GM23338 (cell line): ENCODE measurements around the gene COX5B.

Experiments
- CREB1 ChIP-seq: fragments of 250-450 bp; sonication (Bioruptor Pico); IDR thresholded peaks from 2 replicates; pipeline ENCODE4 v1.5.0; 2020; ENCODE audit warnings: low read depth, mild to moderate bottlenecking, moderate library complexity
- CTCF ChIP-seq, 2 experiments: fragments of 200-600 bp in 1 of 2; sonication (generic) in 1 of 2; conservative IDR thresholded peaks; 2 replicates each; pipeline versions ENCODE4 v1.5.1 to v1.6.1; 2016 to 2017; ENCODE audit warnings: antibody characterized with exemption in 2 of 2, low read depth in 2 of 2, mild to moderate bottlenecking in 2 of 2, moderate library complexity in 1 of 2
- ETS1 ChIP-seq: IDR thresholded peaks from 2 replicates; pipeline ENCODE4 v1.6.1; 2016; ENCODE audit warnings: antibody characterized with exemption
- EZH2 ChIP-seq: fragments of 200-600 bp; sonication (generic); IDR thresholded peaks from one replicate; pipeline ENCODE4 v1.8.0; 2017; ENCODE audit warnings: antibody characterized with exemption, mild to moderate bottlenecking, low read depth; ENCODE audit not compliant: unreplicated experiment
- EZH2phosphoT487 ChIP-seq: fragments of 200-600 bp; sonication (generic); IDR thresholded peaks from one replicate; pipeline ENCODE4 v1.8.1; 2018; ENCODE audit warnings: antibody characterized with exemption; ENCODE audit not compliant: unreplicated experiment
- JUNB ChIP-seq: IDR thresholded peaks from one replicate; pipeline ENCODE4 v1.6.1; 2016; ENCODE audit warnings: antibody characterized with exemption; ENCODE audit not compliant: unreplicated experiment
- NANOG ChIP-seq: IDR thresholded peaks from 2 replicates; pipeline ENCODE4 v1.6.1; 2016; ENCODE audit warnings: antibody characterized with exemption, borderline replicate concordance
- POLR2AphosphoS5 ChIP-seq: IDR thresholded peaks from 2 replicates; pipeline ENCODE4 v1.6.1; 2016; ENCODE audit warnings: antibody characterized with exemption, low read depth
- REST ChIP-seq: IDR thresholded peaks from one replicate; pipeline ENCODE4 v1.6.1; 2018; ENCODE audit warnings: antibody characterized with exemption; ENCODE audit not compliant: unreplicated experiment
- ZNF114 ChIP-seq: fragments of 250-450 bp; sonication (Bioruptor Pico); IDR thresholded peaks from 2 replicates; pipeline ENCODE4 v1.5.0; 2020; ENCODE audit warnings: mild to moderate bottlenecking, moderate library complexity
- ZNF331 ChIP-seq: fragments of 250-450 bp; sonication (Bioruptor Pico); IDR thresholded peaks from 2 replicates; pipeline ENCODE4 v1.5.0; 2020; ENCODE audit warnings: low read depth, mild to moderate bottlenecking, moderate library complexity
- ZNF462 ChIP-seq: fragments of 250-450 bp; sonication (Bioruptor Pico); IDR thresholded peaks from 2 replicates; pipeline ENCODE4 v1.5.0; 2020; ENCODE audit warnings: mild to moderate bottlenecking, moderate library complexity

GRCh38 chr2:97678298-97678697 lies 32.4 kb downstream of the COX5B start:
- TF ChIP-seq POLR2AphosphoS5: no peak
- no peak for TF ChIP-seq CTCF (conservative IDR thresholded peaks at IDR 0.05; ENCODE audit: low read depth in 2 of 2)
- TF ChIP-seq EZH2phosphoT487: no peak
- TF ChIP-seq JUNB: no peak
- no peak for TF ChIP-seq NANOG
- TF ChIP-seq REST: no peak
- TF ChIP-seq EZH2: no peak
- TF ChIP-seq ZNF114: no peak
- TF ChIP-seq CREB1 (CRISPR knock-in tag): no peak
- TF ChIP-seq ZNF462 (CRISPR knock-in tag): no peak
- no peak for TF ChIP-seq ETS1
- no peak for TF ChIP-seq ZNF331 (CRISPR knock-in tag)
